GM23248 (cell line): ENCODE data around the gene AK9. TPM values are rescaled to one million over a fixed set of nuclear protein-coding genes. Genes with fewer than 3 reads are reported as not detected.
A peak's percentile ranks its signal among the peaks of the same experiment; 100 is the strongest.
"Not testable (repeated sequence)": the region's sequence is repeated elsewhere in the genome, so short reads cannot be mapped to it uniquely, and the experiment has no call there.

Source experiments
- DNase-seq: peaks from one replicate; pipeline ENCODE4 v3.0.0-alpha.2; 2015
- H2AFZ ChIP-seq: fragments of 200-600 bp; sonication (generic); 2 replicates; pipeline ENCODE4 v1.6.1; 2016; ENCODE audit warnings: antibody characterized with exemption
- H3F3A ChIP-seq: fragments of 200-600 bp; sonication (generic); 2 replicates; pipeline ENCODE4 v1.6.1; 2016; ENCODE audit warnings: mild to moderate bottlenecking, antibody characterized with exemption, mixed run types; ENCODE audit not compliant: insufficient read depth
- H3K27ac ChIP-seq: fragments of 200-600 bp; sonication (generic); 2 replicates; pipeline ENCODE4 v1.5.1; 2016; ENCODE audit warnings: mild to moderate bottlenecking
- H3K27me3 ChIP-seq: fragments of 200-600 bp; sonication (generic); replicated peaks from 2 replicates; pipeline ENCODE4 v1.6.1; 2016; ENCODE audit warnings: mild to moderate bottlenecking; ENCODE audit not compliant: insufficient read depth
- H3K36me3 ChIP-seq: fragments of 200-600 bp; sonication (generic); 2 replicates; pipeline ENCODE4 v1.6.1; 2016; ENCODE audit warnings: low read depth, mild to moderate bottlenecking
- H3K4me1 ChIP-seq: fragments of 200-600 bp; sonication (generic); 2 replicates; pipeline ENCODE4 v1.6.1; 2016; ENCODE audit warnings: mild to moderate bottlenecking; ENCODE audit not compliant: insufficient read depth
- H3K4me2 ChIP-seq: fragments of 200-600 bp; sonication (generic); one replicate; pipeline ENCODE4 v1.6.1; 2016; ENCODE audit warnings: mild to moderate bottlenecking; ENCODE audit not compliant: unreplicated experiment
- H3K4me3 ChIP-seq: fragments of 200-600 bp; sonication (generic); 2 replicates; pipeline ENCODE4 v1.5.1; 2016; ENCODE audit warnings: mild to moderate bottlenecking
- H3K79me2 ChIP-seq: fragments of 200-600 bp; sonication (generic); 2 replicates; pipeline ENCODE4 v1.6.1; 2016; ENCODE audit warnings: mild to moderate bottlenecking; ENCODE audit not compliant: insufficient read depth
- H3K9ac ChIP-seq: fragments of 200-600 bp; sonication (generic); 2 replicates; pipeline ENCODE4 v1.6.1; 2016; ENCODE audit warnings: mild to moderate bottlenecking
- H3K9me2 ChIP-seq: fragments of 200-600 bp; sonication (generic); 2 replicates; pipeline ENCODE4 v1.6.1; 2016; ENCODE audit warnings: mixed run types, mild to moderate bottlenecking, moderate library complexity; ENCODE audit not compliant: insufficient read depth
- H3K9me3 ChIP-seq: fragments of 200-600 bp; sonication (generic); one replicate; pipeline ENCODE4 v1.6.1; 2017; ENCODE audit warnings: low read depth
- H4K20me1 ChIP-seq: fragments of 200-600 bp; sonication (generic); 2 replicates; pipeline ENCODE4 v1.6.0; 2016; ENCODE audit not compliant: insufficient read depth
- EZH2 ChIP-seq: fragments of 200-600 bp; sonication (generic); IDR thresholded peaks from 2 replicates; pipeline ENCODE4 v1.6.1; 2018; ENCODE audit warnings: antibody characterized with exemption, mild to moderate bottlenecking; ENCODE audit not compliant: insufficient read depth, poor library complexity, severe bottlenecking
- EZH2phosphoT487 ChIP-seq: fragments of 200-600 bp; sonication (generic); IDR thresholded peaks from 2 replicates; pipeline ENCODE4 v1.6.1; 2018; ENCODE audit warnings: antibody characterized with exemption, moderate library complexity, mild to moderate bottlenecking, low read depth; ENCODE audit not compliant: insufficient read depth
- WGBS, 2 experiments: methylation state at CpG; one replicate each; pipeline ENCODE4 v1.1.6; 2015 to 2017; ENCODE audit warnings: low lambda C conversion rate in 2 of 2, low coverage in 1 of 2; ENCODE audit errors: missing lambda C conversion rate in 2 of 2; 5-methylcytosine and 5-hydroxymethylcytosine counted together
- in situ Hi-C: fragments of 300-500 bp; cut with MboI; formaldehyde crosslinking; loops from 2 replicates; pipeline ENCODE4 v1.15.0; 2020
- polyA plus RNA-seq: library from polyadenylated mRNA; unstranded; fragments of >200 nt; fragmentation: Nextera tagmentation; extraction: Ambion mirVana; gene quantifications from 2 replicates; pipeline ENCODE4 v1.2.1, GENCODE V29; 2016
- total RNA-seq: library from RNA; depleted of rRNA; stranded (reverse); fragments of >200 nt; shearing (Covaris generic); gene quantifications from 2 replicates; pipeline ENCODE4 v1.2.3, GENCODE V29; 2014

The AK9 gene
- total and polyA plus RNA-seq, 2 experiments from 2014 or later, result 3.6 to 7.2 TPM

- no peaks in the 10 kb centered on the region for H4K20me1 ChIP-seq
- peak; percentile 97 for DNase-seq
- peak overlapping the region; percentile 41 for H3K9ac ChIP-seq
- H3K36me3 ChIP-seq, result no peaks in the 10 kb centered on the region
- in situ Hi-C loops, result no loop called here
- peaks cover 21% of the 10 kb centered on the region for H3F3A ChIP-seq
- H3K9me3 ChIP-seq, result no peaks in the 10 kb centered on the region
- 0 to 3% methylated on average over 2 of the region's 2 CpGs for WGBS, 2 experiments
- H3K4me2 ChIP-seq, result peak overlapping the region; percentile 30
- no peaks in the 10 kb centered on the region for H3K9me2 ChIP-seq
- peaks cover 23% of the 10 kb centered on the region for H3K4me1 ChIP-seq
- H2AFZ ChIP-seq, result peak overlapping the region; percentile 78
- H3K79me2 ChIP-seq, result peaks cover 8% of the 10 kb centered on the region; the same call in 1 of the 2 replicates
- no peak for TF ChIP-seq EZH2phosphoT487
- no peak for TF ChIP-seq EZH2
- H3K27me3 ChIP-seq, result no peaks in the 10 kb centered on the region
- H3K27ac ChIP-seq, result peak overlapping the region; percentile 85
- H3K4me3 ChIP-seq, result no peak overlapping the region
These were observed 3.7 kb downstream of the AK9 start for GRCh38 chr6:109687271-109687761.

- no peaks in the 10 kb centered on the region for H4K20me1 ChIP-seq
- H3K4me3 ChIP-seq, result no peak overlapping the region
- peak overlapping the region; percentile 78 for H2AFZ ChIP-seq
- peak overlapping the region; percentile 30 for H3K4me2 ChIP-seq
- no peaks in the 10 kb centered on the region for H3K27me3 ChIP-seq
- no peaks in the 10 kb centered on the region for H3K9me3 ChIP-seq
- no peaks in the 10 kb centered on the region for H3K9me2 ChIP-seq
- H3K27ac ChIP-seq, result peak overlapping the region; percentile 85
- H3K36me3 ChIP-seq, result no peaks in the 10 kb centered on the region
- peaks cover 18% of the 10 kb centered on the region for H3K4me1 ChIP-seq
- peak overlapping the region; percentile 41 for H3K9ac ChIP-seq
- WGBS, 2 experiments, result 94 to 100% methylated on average over 1 of the region's 1 CpG
- H3K79me2 ChIP-seq, result peaks cover 2% of the 10 kb centered on the region; the same call in 1 of the 2 replicates
- in situ Hi-C loops, result no loop called here
- no peak for TF ChIP-seq EZH2phosphoT487
- no peak for TF ChIP-seq EZH2
- DNase-seq, result peak; percentile 18
- peaks cover 21% of the 10 kb centered on the region for H3F3A ChIP-seq
These were observed 4.3 kb downstream of the AK9 start for GRCh38 chr6:109686566-109687265.

GRCh38 chr6:109678661-109679505, 12.1 kb downstream of the AK9 start:
- H3K9me2 ChIP-seq, H3K79me2 ChIP-seq, H3K9ac ChIP-seq, H3K27ac ChIP-seq, H3K27me3 ChIP-seq, H3K4me3 ChIP-seq, H3K36me3 ChIP-seq, H4K20me1 ChIP-seq, H3K4me1 ChIP-seq, DNase-seq, H3F3A ChIP-seq, H3K9me3 ChIP-seq, H3K4me2 ChIP-seq, H2AFZ ChIP-seq, in situ Hi-C loops: not testable (repeated sequence)
- WGBS, 2 experiments, result 73 to 74% methylated on average over 14 to 15 of the region's 15 CpGs

- H3K9ac ChIP-seq, result no peak overlapping the region
- H4K20me1 ChIP-seq, result no peaks in the 10 kb centered on the region
- H3K4me3 ChIP-seq, result no peak overlapping the region
- H3K27me3 ChIP-seq, result no peaks in the 10 kb centered on the region
- no peak overlapping the region for H2AFZ ChIP-seq
- no peaks in the 10 kb centered on the region for H3K9me3 ChIP-seq
- no peaks in the 10 kb centered on the region for H3K4me1 ChIP-seq
- no peak overlapping the region for H3K27ac ChIP-seq
- in situ Hi-C loops, result no loop called here
- no peaks in the 10 kb centered on the region for H3K36me3 ChIP-seq
- DNase-seq, result no peak
- H3K79me2 ChIP-seq, result no peaks in the 10 kb centered on the region
- no peaks in the 10 kb centered on the region for H3F3A ChIP-seq
- H3K9me2 ChIP-seq, result no peaks in the 10 kb centered on the region
- no peak for TF ChIP-seq EZH2phosphoT487
- TF ChIP-seq EZH2, result no peak
- no peak overlapping the region for H3K4me2 ChIP-seq
- 66 to 75% methylated on average over 4 of the region's 4 CpGs for WGBS, 2 experiments
These were observed 12.8 kb downstream of the AK9 start for GRCh38 chr6:109678240-109678639.
